Endometrium (tissue), 2 donors: Measurements from ENCODE around the gene MAML1.
"Not testable (repeated sequence)": the region's sequence is repeated elsewhere in the genome, so short reads cannot be mapped to it uniquely, and the experiment has no call there.

ENCODE experiments used
- FAIRE-seq: peaks from 2 replicates; lab custom pipeline; 2012; peaks lifted over from hg19 to GRCh38; lab: Jason Lieb, UNC
- donor health status: control.
- donor health status: control.

Gene MAML1

DNA sequence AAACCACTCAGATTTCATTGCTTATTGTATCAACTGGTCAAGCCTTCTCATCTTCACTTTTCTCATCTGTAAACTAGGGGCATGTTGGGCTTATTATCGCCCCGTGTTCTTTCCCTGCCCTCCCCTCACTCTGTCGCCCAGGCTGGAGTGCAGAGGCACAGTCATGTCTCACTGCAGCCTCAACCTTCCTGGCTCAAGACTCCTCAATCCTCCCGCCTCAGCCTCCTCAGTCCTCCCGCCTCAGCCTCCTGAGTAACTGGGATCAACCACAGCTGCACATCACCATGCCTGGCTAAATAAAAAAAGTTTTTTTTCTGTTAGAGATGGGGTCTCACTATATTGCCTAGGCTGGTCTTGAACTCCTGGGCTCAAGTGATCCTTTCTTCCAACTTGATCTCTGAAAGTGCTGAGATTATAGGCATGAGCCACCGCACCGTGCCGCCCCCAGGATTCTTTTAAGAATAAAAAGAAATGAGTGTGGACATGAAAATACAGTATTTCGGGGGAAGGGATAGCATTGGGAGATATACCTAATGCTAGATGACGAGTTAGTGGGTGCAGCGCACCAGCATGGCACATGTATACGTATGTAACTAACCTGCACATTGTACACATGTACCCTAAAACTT, 2.0 kb downstream of the MAML1 start:
- FAIRE-seq: no peak

DNA sequence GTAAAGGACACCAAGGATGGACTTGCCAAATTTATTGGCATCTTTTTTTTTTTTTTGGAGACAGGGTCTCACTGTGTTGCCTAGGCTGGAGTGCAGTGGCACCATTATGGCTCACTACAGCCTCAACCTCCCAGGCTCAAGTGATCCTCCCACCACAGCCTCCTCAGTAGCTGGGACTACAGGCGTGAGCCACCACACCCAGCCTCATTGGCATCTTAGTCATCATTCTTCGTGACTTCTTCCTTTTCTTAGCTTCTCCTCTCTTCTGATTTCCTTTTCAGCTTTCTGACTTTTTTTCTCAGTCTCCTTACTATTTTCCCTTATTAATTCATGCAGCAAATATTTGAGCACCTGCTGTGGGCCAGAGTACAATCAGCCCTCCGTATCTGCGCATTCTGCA, 6.1 kb downstream of the MAML1 start:
- FAIRE-seq: no peak

DNA sequence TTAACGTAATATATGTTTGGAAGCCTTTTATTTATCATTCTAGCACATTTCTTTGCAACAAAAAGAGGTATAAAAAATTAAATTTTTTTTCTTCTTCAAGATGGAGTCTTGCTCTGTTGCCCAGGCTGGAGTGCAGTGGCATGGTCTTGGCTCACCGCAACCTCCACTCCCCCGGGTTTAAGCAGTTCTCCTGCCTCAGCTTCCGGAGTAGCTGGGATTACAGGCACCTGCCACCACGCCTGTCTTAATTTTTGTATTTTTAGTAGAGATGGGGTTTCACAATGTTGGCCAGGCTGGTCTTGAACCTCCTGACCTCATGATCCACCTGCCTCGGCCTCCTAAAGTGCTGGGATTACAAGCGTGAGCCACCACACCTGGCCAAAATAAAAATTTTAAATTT, 11.5 kb downstream of the MAML1 start:
- FAIRE-seq: not testable (repeated sequence)

DNA sequence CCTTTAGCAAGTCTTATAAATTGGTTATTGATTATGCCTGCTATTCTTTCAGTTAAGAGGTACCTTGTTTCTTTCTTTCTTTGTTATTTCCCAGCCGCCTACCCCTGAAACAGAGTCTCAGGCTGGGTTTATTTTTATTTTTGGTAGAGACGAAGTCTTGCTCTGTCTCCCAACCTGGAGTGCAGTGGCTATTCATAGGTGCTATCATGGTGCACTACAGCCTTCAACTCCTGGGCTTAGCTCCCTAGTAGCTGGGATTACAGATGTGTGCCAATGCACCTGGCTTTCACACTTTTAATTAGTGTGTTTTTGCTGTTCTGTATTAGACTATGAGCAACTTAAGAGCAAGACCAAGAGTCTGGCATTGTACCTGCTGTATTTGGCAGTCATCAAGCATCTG, 14.2 kb downstream of the MAML1 start:
- no peak for FAIRE-seq

DNA sequence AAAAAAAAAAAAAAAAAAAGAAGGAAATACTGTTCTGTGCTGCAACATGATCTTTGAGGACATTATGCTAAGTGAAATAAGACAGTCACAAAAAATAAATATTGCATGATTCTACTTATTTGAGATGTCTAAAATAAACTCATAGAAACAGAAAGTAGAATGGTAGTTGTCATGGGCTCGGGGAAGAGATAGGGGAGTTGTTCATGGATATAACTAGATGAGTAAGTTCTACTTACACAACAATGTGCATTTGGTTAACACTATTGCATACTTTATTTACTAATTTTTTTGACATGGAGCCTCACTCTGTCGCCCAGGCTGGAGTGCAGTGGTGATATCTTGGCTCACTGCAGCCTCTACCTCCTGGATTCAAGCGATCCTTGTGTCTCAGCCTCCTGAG, 15.2 kb downstream of the MAML1 start:
- no peak for FAIRE-seq

DNA sequence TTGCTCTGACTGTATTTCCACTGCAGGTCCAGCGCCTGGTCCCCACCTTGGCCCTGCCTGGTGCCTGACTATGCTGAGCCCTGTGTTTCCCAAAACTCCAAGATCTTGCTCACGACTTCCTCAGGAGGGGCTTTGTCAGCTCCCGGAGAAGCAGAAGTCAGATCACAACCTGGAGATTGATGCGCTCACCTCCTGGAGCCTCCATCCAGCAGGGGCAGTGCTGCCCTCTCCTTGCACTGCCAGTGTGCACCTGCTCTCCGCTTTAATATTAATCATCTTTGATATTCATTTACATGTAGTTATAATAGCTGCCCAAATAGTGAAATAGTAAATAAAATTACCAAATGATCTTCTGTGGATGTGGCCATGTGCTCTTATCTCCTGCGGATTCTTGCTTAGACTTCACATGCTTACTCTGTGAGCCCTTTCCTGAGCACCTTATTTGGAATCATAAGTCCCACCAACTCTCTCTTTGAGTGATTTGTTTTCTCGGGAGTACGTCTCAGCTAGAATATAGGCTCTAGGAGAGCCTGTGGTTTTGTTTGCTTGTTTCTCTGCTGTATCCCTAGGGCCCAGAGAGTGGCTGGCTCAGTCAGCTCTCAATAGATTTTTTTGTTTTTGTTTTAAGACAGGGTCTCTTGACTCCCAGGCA, 17.4 kb downstream of the MAML1 start:
- FAIRE-seq: no peak

DNA sequence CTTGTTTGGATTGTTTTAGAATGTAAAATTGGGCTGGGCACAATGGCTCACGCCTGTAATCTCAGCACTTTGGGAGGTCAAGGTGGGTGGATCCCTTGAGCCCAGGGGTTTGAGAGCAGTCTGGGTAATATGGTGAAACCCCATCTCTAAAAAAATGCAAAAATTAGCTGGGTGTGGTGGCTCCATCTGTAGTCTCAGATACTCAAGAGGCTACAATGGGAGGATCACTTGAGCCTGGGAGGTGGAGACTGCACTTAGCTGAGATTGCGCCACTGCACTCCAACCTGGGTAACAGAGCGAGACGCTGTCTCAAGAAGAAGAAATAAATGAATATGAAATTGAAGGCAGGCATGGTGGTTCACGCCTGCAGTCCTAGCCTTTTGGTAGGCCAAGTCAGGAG, 21.3 kb downstream of the MAML1 start:
- FAIRE-seq: no peak

DNA sequence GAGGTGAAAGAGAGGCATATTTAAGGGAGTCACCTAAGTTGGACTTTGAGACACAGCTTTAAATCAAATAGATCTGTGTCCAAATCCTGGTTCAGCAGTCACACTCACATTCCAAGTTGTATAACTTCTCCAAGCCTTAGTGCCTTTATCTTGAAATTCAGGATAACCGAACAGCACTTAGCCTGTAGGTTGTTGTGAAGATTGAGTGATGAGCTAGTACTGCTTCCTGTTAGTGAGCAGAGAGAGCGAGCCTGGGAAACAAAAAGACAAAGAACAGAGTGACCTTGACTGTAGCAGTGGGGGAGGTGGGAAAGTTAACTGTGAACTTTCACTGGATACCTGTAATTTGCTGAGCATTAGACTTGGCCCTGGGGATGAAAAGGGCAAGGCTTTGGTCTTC, 22.4 kb downstream of the MAML1 start:
- FAIRE-seq: no peak

DNA sequence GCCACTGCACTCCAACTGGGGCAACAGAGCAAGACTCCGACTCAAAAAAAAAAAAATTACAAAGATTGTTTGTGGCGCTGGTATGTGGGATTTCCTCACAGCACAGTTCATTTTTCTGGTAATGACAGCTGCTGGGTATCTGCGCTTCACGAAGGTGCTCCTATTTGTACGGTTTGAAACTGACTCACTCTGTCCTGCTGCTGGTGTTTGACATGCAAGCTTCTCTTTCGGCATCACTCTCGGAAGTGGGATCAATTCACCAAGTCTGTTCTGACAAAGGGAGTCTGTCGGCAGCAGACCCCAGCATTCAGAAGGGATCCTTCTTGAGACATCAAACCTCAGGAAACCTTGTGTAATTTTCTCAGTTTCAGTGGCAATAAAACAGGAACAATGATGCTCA, 26.3 kb downstream of the MAML1 start:
- FAIRE-seq: no peak

DNA sequence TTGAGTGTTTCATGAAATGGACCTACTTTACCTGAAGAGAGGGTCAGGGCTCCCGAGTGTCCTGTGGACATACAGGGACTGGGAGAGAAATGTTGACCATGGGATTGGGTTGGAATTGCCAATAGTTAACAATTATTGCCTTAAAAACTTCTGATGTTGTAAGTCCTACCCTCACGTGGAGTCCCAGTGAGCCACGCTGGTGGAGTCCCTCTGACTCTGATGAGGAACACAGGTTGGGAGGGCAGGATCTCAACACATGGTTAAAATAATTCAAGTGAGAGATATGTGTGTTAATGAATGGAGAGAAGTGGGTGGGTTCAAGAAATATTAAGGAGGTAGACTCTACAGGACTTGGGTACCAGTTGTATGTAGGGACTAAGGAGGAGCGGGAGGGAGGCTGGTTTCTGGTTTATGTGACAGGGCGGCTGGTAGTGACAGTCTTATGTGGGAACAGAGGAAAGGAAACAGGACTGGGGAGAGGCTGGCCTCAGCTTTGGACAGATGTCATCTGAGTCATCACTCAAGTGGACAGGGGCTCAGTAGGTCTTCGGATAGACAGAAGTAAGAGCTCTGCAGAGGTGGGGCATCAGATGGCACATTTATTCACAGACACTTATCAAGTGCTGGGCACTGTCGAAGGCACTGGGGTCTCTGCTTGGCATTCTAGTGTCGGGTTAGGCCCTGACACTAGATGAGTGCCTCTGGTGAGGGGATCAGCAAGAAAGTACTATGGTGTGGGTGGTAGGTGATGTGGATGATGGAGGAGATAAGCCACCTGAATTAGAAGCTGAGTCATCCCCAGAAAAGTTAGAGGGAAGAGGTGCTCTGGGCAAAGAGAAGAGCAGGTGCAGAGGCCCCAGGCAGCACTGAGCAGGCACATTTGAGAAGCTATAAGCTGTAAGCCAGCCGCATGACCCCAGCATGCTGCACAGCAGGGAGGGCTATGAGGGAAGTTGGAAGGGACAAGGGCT, 27.2 kb downstream of the MAML1 start:
- FAIRE-seq: no peak

DNA sequence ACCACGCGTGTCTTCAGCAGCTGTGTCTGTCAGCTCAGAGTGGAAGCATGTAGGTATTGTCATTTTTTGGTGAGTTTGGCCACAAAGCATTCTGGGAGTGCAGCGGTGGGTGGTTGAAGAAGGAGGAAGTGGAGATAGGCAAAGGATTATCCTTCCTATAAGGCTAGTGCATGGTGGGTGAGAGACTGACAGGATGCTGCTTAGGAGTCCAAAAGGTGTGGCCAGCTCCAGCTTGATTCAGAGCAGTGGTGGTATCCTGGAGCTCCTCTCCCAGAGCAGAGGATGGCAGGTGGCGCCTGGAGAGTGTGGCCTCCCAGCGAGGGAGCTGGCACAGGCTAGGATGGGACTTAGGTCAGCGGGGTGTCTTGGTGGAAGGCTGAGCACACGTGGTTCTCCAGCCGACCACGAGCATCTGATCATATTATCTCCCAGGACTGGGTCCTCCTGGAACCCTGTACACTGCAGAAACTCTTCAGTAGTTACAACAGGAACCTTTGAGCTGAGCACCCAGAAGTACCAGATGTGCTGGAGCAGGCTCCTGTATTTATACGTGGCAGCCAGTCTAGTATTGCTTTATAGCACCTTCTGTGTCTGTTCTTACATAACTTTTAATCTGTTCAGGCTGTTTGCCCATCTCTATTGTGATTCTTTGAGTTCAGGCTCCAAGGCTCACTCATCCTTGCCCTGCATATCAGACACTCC, 29.6 kb downstream of the MAML1 start:
- FAIRE-seq: no peak

DNA sequence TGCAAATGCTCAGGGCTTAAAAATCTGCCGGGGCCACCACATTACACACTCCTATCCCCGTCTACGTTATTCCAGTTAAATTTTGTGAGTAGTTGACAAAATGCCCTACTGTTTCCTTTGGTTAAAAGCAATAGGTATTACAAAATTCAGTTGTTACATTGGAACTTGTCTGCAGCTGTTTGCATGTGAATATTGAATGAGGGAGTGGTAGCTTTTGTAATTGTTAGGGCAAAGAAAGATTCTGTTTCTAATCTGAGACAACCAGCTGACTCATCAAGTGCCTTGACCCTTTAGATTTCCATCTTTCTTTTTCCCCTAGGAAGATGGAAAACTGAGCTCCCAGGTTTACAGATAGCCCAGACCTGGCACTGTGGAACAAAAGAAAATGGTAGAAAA, 30.2 kb downstream of the MAML1 start:
- FAIRE-seq: no peak

DNA sequence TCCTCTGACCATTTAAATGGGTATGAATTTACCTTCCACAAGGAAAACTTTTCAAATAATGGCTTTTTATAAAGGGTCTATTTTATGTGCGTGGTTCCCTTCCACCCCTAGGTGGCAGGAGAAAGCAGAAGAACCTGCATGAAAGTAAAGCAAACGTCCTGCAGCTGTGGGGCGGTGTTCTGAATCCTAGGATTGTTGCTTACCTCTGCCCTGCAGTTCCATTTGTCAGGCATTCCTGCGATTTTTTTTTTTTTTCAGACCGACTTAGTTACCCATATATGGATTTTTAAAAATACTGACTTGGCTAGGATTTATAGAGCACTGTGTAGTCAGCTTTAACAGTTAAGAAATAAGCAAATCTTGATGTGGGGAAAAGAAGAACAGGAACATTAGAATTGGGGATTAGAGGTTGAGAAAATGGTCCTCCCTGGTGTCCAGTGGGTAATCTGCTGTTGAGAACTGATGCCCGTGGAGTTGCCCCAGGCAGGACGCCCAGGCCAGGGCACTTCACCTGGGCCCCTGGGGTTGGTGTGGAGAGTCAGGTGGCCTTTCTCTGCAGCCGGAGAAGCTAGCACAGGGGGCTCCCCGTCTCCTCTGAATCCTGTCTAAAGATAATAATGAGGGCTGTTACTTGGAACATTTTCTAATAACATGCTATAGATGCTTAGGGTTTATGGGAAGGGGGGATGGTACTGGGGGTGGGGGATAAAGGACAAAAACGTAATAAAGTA, 30.8 kb downstream of the MAML1 start:
- FAIRE-seq: peak; percentile 64

DNA sequence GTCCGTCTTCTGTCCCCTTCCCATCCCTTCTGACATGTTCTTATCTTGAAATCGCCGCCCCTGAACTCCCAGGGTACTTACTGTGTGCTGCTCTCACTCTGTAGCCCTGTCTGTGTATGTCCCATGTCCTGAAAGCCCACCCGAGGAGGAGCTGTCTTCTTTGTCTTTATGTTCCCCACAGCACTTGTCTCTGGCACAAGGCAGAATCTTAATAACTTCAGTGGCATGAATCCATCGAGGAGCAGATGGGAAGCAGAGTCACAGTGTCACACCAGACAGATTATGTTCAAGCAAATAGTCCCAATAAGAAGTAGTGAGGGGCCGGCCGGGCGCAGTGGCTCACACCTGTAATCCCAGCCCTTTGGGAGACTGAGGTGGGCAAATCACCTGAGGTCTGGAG, 31.4 kb downstream of the MAML1 start:
- no peak for FAIRE-seq

DNA sequence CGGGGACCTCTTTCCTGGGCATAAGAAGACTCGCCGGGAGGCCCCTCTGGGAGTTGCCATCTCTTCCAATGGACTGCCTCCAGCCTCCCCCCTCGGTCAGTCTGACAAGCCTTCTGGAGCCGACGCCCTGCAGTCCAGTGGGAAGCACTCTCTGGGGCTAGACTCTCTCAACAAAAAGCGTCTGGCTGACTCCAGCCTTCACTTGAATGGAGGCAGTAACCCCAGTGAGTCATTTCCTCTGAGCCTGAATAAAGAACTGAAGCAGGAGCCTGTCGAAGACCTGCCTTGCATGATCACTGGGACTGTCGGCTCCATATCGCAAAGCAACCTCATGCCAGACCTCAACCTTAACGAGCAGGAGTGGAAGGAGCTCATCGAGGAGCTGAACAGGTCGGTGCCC, 32.8 kb downstream of the MAML1 start:
- no peak for FAIRE-seq

DNA sequence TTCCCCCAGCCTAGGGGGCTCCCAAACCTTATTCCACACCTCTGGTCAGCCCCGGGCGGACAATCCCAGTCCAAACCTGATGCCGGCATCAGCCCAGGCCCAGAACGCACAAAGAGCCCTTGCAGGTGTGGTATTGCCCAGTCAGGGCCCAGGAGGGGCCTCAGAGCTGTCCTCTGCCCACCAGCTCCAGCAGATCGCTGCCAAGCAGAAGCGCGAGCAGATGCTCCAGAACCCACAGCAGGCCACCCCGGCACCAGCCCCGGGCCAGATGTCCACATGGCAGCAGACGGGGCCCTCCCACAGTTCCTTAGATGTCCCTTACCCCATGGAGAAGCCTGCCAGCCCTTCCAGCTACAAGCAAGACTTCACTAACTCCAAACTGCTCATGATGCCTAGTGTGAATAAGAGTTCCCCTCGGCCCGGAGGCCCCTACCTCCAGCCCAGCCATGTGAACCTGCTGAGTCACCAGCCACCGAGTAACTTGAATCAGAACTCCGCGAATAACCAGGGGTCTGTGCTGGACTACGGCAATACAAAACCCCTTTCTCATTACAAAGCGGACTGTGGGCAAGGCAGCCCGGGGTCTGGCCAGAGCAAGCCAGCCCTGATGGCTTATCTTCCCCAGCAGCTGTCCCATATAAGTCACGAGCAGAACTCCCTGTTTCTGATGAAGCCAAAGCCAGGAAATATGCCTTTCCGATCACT, 33.6 kb downstream of the MAML1 start:
- no peak for FAIRE-seq

DNA sequence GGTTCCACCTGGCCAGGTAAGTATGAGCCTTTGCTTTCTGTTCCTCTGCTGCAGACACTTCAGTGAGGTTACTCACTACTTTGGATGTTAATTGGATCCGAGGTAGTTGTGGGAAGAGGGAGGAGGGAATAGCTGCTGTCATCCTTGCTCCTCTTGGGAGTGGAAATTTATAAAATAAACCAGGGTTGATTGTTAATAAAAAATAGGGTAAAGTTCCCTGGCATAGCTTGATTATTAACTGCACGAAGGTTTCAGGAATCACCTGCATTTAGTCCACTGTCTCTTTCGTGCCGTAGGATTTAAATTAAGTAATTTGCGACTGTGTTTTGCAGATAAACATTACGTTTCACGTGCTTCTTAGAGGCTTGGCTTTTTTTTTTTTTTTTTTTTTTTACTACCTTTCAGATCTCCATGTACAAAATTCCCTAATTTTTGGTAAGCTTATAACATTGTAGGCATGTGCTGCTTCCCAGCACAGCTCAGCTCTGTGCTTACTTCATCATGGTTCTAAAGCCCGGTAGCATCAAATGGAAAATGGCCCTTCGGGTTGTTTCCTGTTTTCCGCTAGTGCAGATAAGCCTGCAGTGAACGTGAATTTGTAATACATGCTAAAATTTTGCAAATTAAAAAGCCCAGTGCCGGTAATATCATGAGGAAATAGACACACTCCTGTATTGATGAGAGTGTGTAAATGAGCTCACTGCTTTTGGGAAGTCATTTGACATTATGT, 34.3 kb downstream of the MAML1 start:
- no peak for FAIRE-seq

DNA sequence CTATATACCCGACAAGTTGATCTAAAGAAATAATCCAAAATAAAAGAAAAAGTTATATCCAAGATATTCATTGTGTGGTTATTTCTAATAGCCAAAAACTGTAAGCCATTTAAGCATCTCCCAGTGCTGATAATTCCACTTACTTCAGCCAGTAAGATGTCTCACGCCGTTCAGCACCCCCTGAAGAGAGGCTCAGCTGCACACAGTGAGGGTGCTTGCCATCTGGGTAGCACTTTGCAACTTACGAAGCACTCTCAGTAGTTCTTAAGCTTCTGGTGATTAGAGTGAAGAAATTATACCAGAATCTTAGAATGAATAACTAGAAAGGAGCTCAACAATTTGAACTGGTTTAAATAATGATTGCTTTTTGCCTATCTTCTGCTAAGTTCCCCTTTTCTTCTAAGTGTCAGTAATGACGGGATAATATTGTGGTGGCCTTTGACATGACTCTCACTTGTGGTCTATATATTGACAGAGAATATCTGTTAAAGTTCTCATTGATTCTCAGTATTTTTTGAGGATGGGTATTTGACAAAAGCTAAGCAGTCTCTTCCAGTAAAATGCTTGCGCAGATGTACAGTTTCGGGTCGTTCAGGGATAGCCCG, 35.0 kb downstream of the MAML1 start:
- FAIRE-seq: no peak

DNA sequence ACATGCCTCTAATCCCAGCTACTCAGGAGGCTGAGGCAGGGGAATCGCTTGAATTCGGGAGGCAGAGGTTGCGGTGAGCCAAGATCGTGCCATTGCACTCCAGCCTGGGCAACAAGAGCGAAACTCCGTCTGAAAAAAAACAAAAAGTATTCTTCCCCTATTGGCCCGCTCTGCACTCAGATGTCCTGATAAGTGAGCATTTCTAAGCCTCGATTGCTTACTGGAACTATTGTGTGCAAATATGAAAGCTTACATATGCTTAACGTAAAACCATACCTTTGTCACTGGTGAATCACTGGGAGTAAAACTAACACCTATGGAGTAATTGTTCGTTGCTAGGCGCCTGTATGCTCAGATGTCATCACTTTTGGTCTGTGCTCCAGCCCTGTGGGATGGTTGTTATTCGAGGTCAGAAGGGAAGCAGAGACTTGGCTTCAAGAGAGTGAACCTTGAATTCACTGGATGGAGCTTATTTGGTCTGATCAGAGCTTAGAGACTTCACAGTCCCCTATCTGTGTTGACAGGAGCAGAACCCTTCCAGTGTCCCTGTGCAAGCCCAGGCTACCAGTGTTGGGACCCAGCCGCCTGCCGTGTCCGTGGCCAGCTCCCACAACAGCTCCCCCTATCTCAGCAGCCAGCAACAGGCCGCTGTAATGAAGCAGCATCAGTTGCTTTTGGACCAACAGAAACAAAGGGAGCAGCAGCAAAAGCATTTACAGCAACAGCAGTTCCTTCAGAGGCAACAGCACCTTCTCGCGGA, 35.9 kb downstream of the MAML1 start:
- no peak for FAIRE-seq
